H9 (cell line): Measurements from ENCODE around the gene FCF1. TPM values are rescaled to one million over a fixed set of nuclear protein-coding genes. Genes with fewer than 3 reads are reported as not detected.

Experiments
- DNase-seq: peaks from one replicate; pipeline ENCODE4 v3.0.0-alpha.2; 2017
- H2AFZ ChIP-seq: one replicate; pipeline ENCODE4 v1.6.1; 2013; ENCODE audit warnings: mild to moderate bottlenecking, low read length, control low read depth, moderate library complexity
- H2AK5ac ChIP-seq: 2 replicates; pipeline ENCODE4 v1.6.1; 2013; ENCODE audit warnings: low read length, control low read depth, mixed read lengths; ENCODE audit not compliant: insufficient read length
- H2BK120ac ChIP-seq: one replicate; pipeline ENCODE4 v1.6.1; 2013; ENCODE audit warnings: low read depth, mild to moderate bottlenecking, low read length, control low read depth, inconsistent platforms; ENCODE audit not compliant: poor library complexity, severe bottlenecking
- H2BK12ac ChIP-seq: 2 replicates; pipeline ENCODE4 v1.6.1; 2013; ENCODE audit warnings: low read length, control low read depth, mixed read lengths, low read depth; ENCODE audit not compliant: insufficient read length
- H2BK15ac ChIP-seq: 2 replicates; pipeline ENCODE4 v1.6.1; 2013; ENCODE audit warnings: low read depth, low read length, control low read depth
- H2BK20ac ChIP-seq: one replicate; pipeline ENCODE4 v1.6.1; 2013; ENCODE audit warnings: low read depth, mild to moderate bottlenecking, low read length, control low read depth, inconsistent platforms; ENCODE audit not compliant: poor library complexity, severe bottlenecking
- H2BK5ac ChIP-seq: 2 replicates; pipeline ENCODE4 v1.6.1; 2013; ENCODE audit warnings: low read length, control low read depth, mixed read lengths; ENCODE audit not compliant: insufficient read length
- H3K14ac ChIP-seq: 2 replicates; pipeline ENCODE4 v1.6.1; 2013; ENCODE audit warnings: low read length, control low read depth; ENCODE audit not compliant: insufficient read depth
- H3K18ac ChIP-seq: 2 replicates; pipeline ENCODE4 v1.6.1; 2013; ENCODE audit warnings: low read depth, mild to moderate bottlenecking, mixed read lengths, low read length, control low read depth; ENCODE audit not compliant: insufficient read length
- H3K23ac ChIP-seq: 2 replicates; pipeline ENCODE4 v1.6.1; 2013; ENCODE audit warnings: low read length, control low read depth, mixed read lengths, low read depth; ENCODE audit not compliant: insufficient read length
- H3K23me2 ChIP-seq: 2 replicates; pipeline ENCODE4 v1.6.1; 2013; ENCODE audit warnings: low read depth, mild to moderate bottlenecking, mixed read lengths, low read length, control low read depth; ENCODE audit not compliant: insufficient read length, poor library complexity, severe bottlenecking
- H3K27ac ChIP-seq: 2 replicates; pipeline ENCODE4 v1.5.1; 2013; ENCODE audit warnings: low read length, control low read depth, mixed read lengths, low read depth; ENCODE audit not compliant: insufficient read length
- H3K27me3 ChIP-seq: 2 replicates; pipeline ENCODE4 v1.6.1; 2013; ENCODE audit warnings: low read length, control low read depth, inconsistent platforms; ENCODE audit not compliant: insufficient read depth
- H3K4ac ChIP-seq: 2 replicates; pipeline ENCODE4 v1.6.1; 2013; ENCODE audit warnings: low read depth, mild to moderate bottlenecking, control low read depth, inconsistent platforms, low read length, moderate library complexity
- H3K4me1 ChIP-seq: 2 replicates; pipeline ENCODE4 v1.6.1; 2013; ENCODE audit warnings: low read length, control low read depth, inconsistent platforms; ENCODE audit not compliant: insufficient read depth
- H3K4me2 ChIP-seq: 2 replicates; pipeline ENCODE4 v1.6.1; 2013; ENCODE audit warnings: low read length, control low read depth, mixed read lengths; ENCODE audit not compliant: insufficient read length, insufficient read depth
- H3K56ac ChIP-seq: 2 replicates; pipeline ENCODE4 v1.6.1; 2013; ENCODE audit warnings: low read depth, mild to moderate bottlenecking, mixed read lengths, low read length, control low read depth; ENCODE audit not compliant: insufficient read length
- H3K79me1 ChIP-seq: 2 replicates; pipeline ENCODE4 v1.6.1; 2013; ENCODE audit warnings: low read depth, mild to moderate bottlenecking, moderate library complexity, low read length, control low read depth, inconsistent platforms; ENCODE audit not compliant: insufficient read depth, poor library complexity, severe bottlenecking
- H3K79me2 ChIP-seq: 2 replicates; pipeline ENCODE4 v1.6.1; 2013; ENCODE audit warnings: low read length, control low read depth, inconsistent platforms; ENCODE audit not compliant: insufficient read depth
- H3K9ac ChIP-seq: 2 replicates; pipeline ENCODE4 v1.6.1; 2013; ENCODE audit warnings: low read length, control low read depth, mixed read lengths; ENCODE audit not compliant: insufficient read length; ENCODE audit errors: extremely low read depth
- H3K9me3 ChIP-seq: one replicate; pipeline ENCODE4 v1.6.1; 2013; ENCODE audit warnings: low read depth, low read length, inconsistent platforms; ENCODE audit not compliant: control insufficient read depth
- H3T11ph ChIP-seq: one replicate; pipeline ENCODE4 v1.6.1; 2013; ENCODE audit warnings: mild to moderate bottlenecking, low read length, control low read depth, inconsistent platforms
- H4K20me1 ChIP-seq: one replicate; pipeline ENCODE4 v1.6.1; 2013; ENCODE audit not compliant: control insufficient read depth, insufficient read length, insufficient read depth
- H4K5ac ChIP-seq: 2 replicates; pipeline ENCODE4 v1.6.1; 2013; ENCODE audit warnings: low read depth, mild to moderate bottlenecking, mixed read lengths, low read length, control low read depth; ENCODE audit not compliant: insufficient read length
- H4K8ac ChIP-seq: replicated peaks from 2 replicates; pipeline ENCODE4 v1.6.1; 2013; ENCODE audit warnings: low read length, control low read depth, mixed read lengths, low read depth; ENCODE audit not compliant: insufficient read length
- H4K91ac ChIP-seq: 2 replicates; pipeline ENCODE4 v1.6.1; 2013; ENCODE audit warnings: low read depth, mild to moderate bottlenecking, moderate library complexity, mixed read lengths, low read length, control low read depth; ENCODE audit not compliant: insufficient read length
- H3K27ac Mint-ChIP-seq, 3 experiments: 2 replicates in 2 of 3; 3 replicates in 1 of 3; pipeline ENCODE4 v1.8.0; 2020 to 2021; ENCODE audit warnings: mixed read lengths in 3 of 3, mild to moderate bottlenecking in 1 of 3, moderate library complexity in 1 of 3
- H3K27me3 Mint-ChIP-seq: 2 replicates; pipeline ENCODE4 v1.8.0; 2021; ENCODE audit warnings: low read depth, mild to moderate bottlenecking, moderate library complexity, mixed read lengths
- H3K36me3 Mint-ChIP-seq, 3 experiments: 2 replicates in 2 of 3; 3 replicates in 1 of 3; pipeline ENCODE4 v1.8.0; 2020 to 2021; ENCODE audit warnings: low read depth in 3 of 3, mixed read lengths in 3 of 3; ENCODE audit not compliant: insufficient read depth in 1 of 3
- H3K4me1 Mint-ChIP-seq, 2 experiments: 2 replicates each; pipeline ENCODE4 v1.8.0; 2020; ENCODE audit warnings: mixed read lengths in 2 of 2
- H3K4me3 Mint-ChIP-seq, 2 experiments: 2 replicates in 1 of 2; 3 replicates in 1 of 2; pipeline ENCODE4 v1.8.0; 2020 to 2021; ENCODE audit warnings: mild to moderate bottlenecking in 2 of 2, mixed read lengths in 2 of 2, moderate library complexity in 1 of 2
- H3K9me3 Mint-ChIP-seq, 2 experiments: 2 replicates in 1 of 2; 3 replicates in 1 of 2; pipeline ENCODE4 v1.8.0; 2020; ENCODE audit warnings: mild to moderate bottlenecking in 2 of 2, mixed read lengths in 2 of 2, moderate library complexity in 1 of 2
- CTCF ChIP-seq: fragments of 200-600 bp; sonication (generic); conservative IDR thresholded peaks from 3 replicates; pipeline ENCODE4 v1.8.0; 2021; ENCODE audit warnings: antibody characterized with exemption, mild to moderate bottlenecking
- WGBS: extraction: QIAGEN DNeasy Blood & Tissue Kit; methylation state at CpG from one replicate; pipeline ENCODE4 v1.1.7; 2013; ENCODE audit warnings: missing lambda C conversion rate, low lambda C conversion rate, mixed read lengths; ENCODE audit not compliant: insufficient read length; ENCODE audit errors: extremely low coverage; 5-methylcytosine and 5-hydroxymethylcytosine counted together
- total RNA-seq: library from RNA; stranded (reverse); gene quantifications from 2 replicates; pipeline ENCODE4 v1.2.1, GENCODE V29; 2021

Gene FCF1
- total RNA-seq, 1 experiment from 2014 or later, result 87.7 TPM

GRCh38 chr14:74786796-74787315, 73.9 kb downstream of the FCF1 start:
- no peak overlapping the region for H3K56ac ChIP-seq
- DNase-seq, result no peak
- no peak overlapping the region for H2BK20ac ChIP-seq
- no CpG with 5 or more reads among the region's 2 CpGs for WGBS
- no peak overlapping the region for H2AK5ac ChIP-seq
- Mint-ChIP-seq H3K9me3 (0 out of 5 replicates have a peak, but pooled peaks cover 0 to 2% of the 10 kb centered on the region in 2 experiments), H3K4me3 (no peak overlapping the region), H3K27ac (no peak overlapping the region; a peak in 1 of 7 replicates), H3K4me1 (peaks cover 6 to 7% of the 10 kb centered on the region in 2 experiments), H3K27me3 (no peaks in the 10 kb centered on the region), H3K36me3 (peaks cover 25 to 66% (median 62%) of the 10 kb centered on the region in 3 experiments; a peak in 6 of 7 replicates)
- no peak overlapping the region for H3K4ac ChIP-seq
- no peak overlapping the region for H3K23ac ChIP-seq
- no peak overlapping the region for H2BK120ac ChIP-seq
- no peak overlapping the region for H2BK12ac ChIP-seq
- no peak overlapping the region for H4K8ac ChIP-seq
- no peak overlapping the region for H2AFZ ChIP-seq
- H3K9me3 ChIP-seq, result no peaks in the 10 kb centered on the region
- H2BK5ac ChIP-seq, result no peak overlapping the region
- no peak overlapping the region for H3K18ac ChIP-seq
- no peak overlapping the region for H3T11ph ChIP-seq
- H3K4me1 ChIP-seq, result no peaks in the 10 kb centered on the region; the same call in 1 of the 2 replicates
- H4K91ac ChIP-seq, result no peak overlapping the region
- H3K4me2 ChIP-seq, result no peak overlapping the region
- H3K9ac ChIP-seq, result no peak overlapping the region
- no peaks in the 10 kb centered on the region for H3K23me2 ChIP-seq
- H3K27ac ChIP-seq, result no peak overlapping the region
- no peak overlapping the region for H3K14ac ChIP-seq
- no peak for TF ChIP-seq CTCF
- H4K20me1 ChIP-seq, result no peaks in the 10 kb centered on the region
- H2BK15ac ChIP-seq, result no peak overlapping the region
- H3K79me2 ChIP-seq, result no peaks in the 10 kb centered on the region
- H4K5ac ChIP-seq, result no peak overlapping the region
- H3K27me3 ChIP-seq, result no peaks in the 10 kb centered on the region
- peaks cover 3% of the 10 kb centered on the region for H3K79me1 ChIP-seq

Other genes with a start within 250 kb of the FCF1 start
- gene NPC2, start 219.8 kb upstream of the FCF1 start, total RNA-seq, result 133 and 137 TPM in 2 replicates
- 36.3 and 37.5 TPM in 2 replicates for gene ISCA2, start 219.4 kb upstream of the FCF1 start, total RNA-seq
- 0.75 and 0.77 TPM in 2 replicates for gene LTBP2, start 100.9 kb upstream of the FCF1 start, total RNA-seq
- gene AREL1, start 64 bp upstream of the FCF1 start, total RNA-seq, result 32.2 and 34.2 TPM in 2 replicates
- 75.1 and 82.2 TPM in 2 replicates for gene YLPM1, start 50.2 kb downstream of the FCF1 start, total RNA-seq
- gene PROX2, start 163.0 kb downstream of the FCF1 start, total RNA-seq, result not detected in 2 replicates
- gene DLST, start 168.8 kb downstream of the FCF1 start, total RNA-seq, result 116 and 120 TPM in 2 replicates
- 13.8 and 18.8 TPM in 2 replicates for gene RPS6KL1, start 210.1 kb downstream of the FCF1 start, total RNA-seq
- gene PGF, start 242.5 kb downstream of the FCF1 start, total RNA-seq, result 2.3 and 2.8 TPM in 2 replicates